Nephron progenitor cell (in vitro differentiated cells): ENCODE measurements around the gene DCUN1D2.

Experiments
- DNase-seq: peaks from one replicate; pipeline ENCODE4 v3.0.0; 2021
- H3K27ac Mint-ChIP-seq: 2 replicates; pipeline ENCODE4 v1.8.0; 2021; ENCODE audit warnings: mild to moderate bottlenecking, moderate library complexity, mixed read lengths
- H3K27me3 Mint-ChIP-seq: 2 replicates; pipeline ENCODE4 v1.8.0; 2021; ENCODE audit warnings: mild to moderate bottlenecking, low read depth, mixed read lengths; ENCODE audit not compliant: poor library complexity
- H3K36me3 Mint-ChIP-seq: 2 replicates; pipeline ENCODE4 v1.8.0; 2021; ENCODE audit warnings: low read depth, mixed read lengths
- H3K4me1 Mint-ChIP-seq: 2 replicates; pipeline ENCODE4 v1.8.0; 2021; ENCODE audit warnings: mixed read lengths
- H3K4me3 Mint-ChIP-seq: 2 replicates; pipeline ENCODE4 v1.8.0; 2021; ENCODE audit warnings: mild to moderate bottlenecking, moderate library complexity, mixed read lengths
- H3K9me3 Mint-ChIP-seq: 2 replicates; pipeline ENCODE4 v1.8.0; 2021; ENCODE audit warnings: mild to moderate bottlenecking, moderate library complexity, mixed read lengths
- CTCF ChIP-seq: fragments of 200-600 bp; sonication (generic); IDR thresholded peaks from 2 replicates; pipeline ENCODE4 v1.5.0; 2021; ENCODE audit warnings: antibody characterized with exemption

The DCUN1D2 gene

DNA sequence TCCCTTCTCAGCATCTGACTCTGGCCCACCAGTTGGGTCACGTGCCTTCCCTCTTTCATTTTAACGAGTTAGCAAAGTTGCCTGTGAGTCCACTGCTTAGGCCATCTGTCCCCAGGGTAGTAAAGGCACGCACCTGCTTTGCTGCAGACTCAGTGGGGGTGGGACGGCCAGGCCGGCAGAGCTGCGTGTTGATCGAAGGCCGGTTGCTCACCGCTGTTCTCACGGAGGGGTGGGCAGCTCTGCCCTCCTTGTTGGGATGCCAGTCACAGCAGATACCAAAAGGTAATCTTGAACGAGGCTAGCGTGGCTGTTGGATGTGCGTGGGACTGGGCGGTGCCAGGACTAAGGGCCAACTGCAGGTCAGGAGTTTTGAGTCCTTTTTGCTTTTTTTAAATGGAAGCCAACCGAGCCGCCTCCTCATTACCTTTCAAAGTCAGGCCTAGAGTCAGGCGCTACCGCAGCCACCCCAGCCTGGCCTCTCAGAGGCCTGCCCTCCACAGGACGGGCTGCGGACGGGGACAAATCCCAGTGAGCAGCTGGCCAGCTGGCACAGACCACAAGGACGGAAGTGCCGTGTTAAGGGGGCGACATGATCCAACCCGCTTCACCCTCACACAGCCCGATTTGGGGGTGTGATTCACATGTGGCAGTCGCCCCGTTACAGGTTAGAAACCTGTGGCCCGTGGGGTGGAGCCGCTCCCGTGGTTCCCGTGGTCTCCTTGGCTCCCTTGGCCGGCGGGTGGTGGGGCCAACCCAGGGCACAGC, 57.8 kb downstream of the DCUN1D2 start:
- peaks cover 9% of the 10 kb centered on the region for H3K36me3 Mint-ChIP-seq
- H3K27ac Mint-ChIP-seq = no peak overlapping the region
- H3K4me3 Mint-ChIP-seq = no peak overlapping the region
- no peak for TF ChIP-seq CTCF
- H3K27me3 Mint-ChIP-seq = no peaks in the 10 kb centered on the region
- peaks cover 11% of the 10 kb centered on the region for H3K4me1 Mint-ChIP-seq
- no peak for DNase-seq
- no peaks in the 10 kb centered on the region for H3K9me3 Mint-ChIP-seq

DNA sequence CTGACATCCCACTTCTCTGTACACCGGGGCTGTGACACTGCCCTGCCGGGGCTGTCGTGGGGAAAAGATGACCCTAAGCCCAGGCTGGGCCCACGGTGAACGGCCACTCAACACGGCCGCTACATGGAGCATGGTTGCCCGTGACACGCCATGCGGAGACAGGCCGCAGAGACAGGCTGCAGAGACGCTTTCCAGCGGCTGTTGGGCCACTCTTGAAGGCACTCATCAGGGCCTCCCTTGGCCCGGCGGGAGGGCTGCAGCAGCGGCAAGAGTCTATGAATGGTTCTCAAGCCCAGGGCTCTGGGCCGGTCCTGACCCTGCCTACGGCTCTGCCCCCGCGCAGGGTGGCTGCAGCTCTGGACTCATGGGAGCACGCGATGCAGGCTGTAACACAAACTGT, 59.3 kb downstream of the DCUN1D2 start:
- no peak overlapping the region for H3K4me3 Mint-ChIP-seq
- H3K27me3 Mint-ChIP-seq = no peaks in the 10 kb centered on the region
- H3K4me1 Mint-ChIP-seq = peaks cover 17% of the 10 kb centered on the region
- peaks cover 4% of the 10 kb centered on the region for H3K36me3 Mint-ChIP-seq
- no peaks in the 10 kb centered on the region for H3K9me3 Mint-ChIP-seq
- no peak for TF ChIP-seq CTCF
- no peak for DNase-seq
- no peak overlapping the region for H3K27ac Mint-ChIP-seq

GRCh38 chr13:113430378-113431110, 60.0 kb downstream of the DCUN1D2 start:
- Mint-ChIP-seq H3K36me3 (peaks cover 4% of the 10 kb centered on the region), H3K27ac (no peak overlapping the region), H3K4me1 (peaks cover 17% of the 10 kb centered on the region), H3K4me3 (no peak overlapping the region), H3K27me3 (no peaks in the 10 kb centered on the region), H3K9me3 (no peaks in the 10 kb centered on the region)
- TF ChIP-seq CTCF = no peak
- DNase-seq = no peak

GRCh38 chr13:113429608-113429985, 60.9 kb downstream of the DCUN1D2 start:
- no peak for DNase-seq
- Mint-ChIP-seq H3K36me3 (peaks cover 4% of the 10 kb centered on the region), H3K27me3 (no peaks in the 10 kb centered on the region), H3K9me3 (no peaks in the 10 kb centered on the region), H3K4me3 (no peak overlapping the region), H3K27ac (peak overlapping the region; percentile 80), H3K4me1 (peaks cover 17% of the 10 kb centered on the region)
- TF ChIP-seq CTCF = no peak

- Mint-ChIP-seq H3K4me1 (peaks cover 17% of the 10 kb centered on the region), H3K27me3 (no peaks in the 10 kb centered on the region), H3K9me3 (no peaks in the 10 kb centered on the region), H3K4me3 (no peak overlapping the region), H3K27ac (peak overlapping the region; percentile 80), H3K36me3 (peaks cover 4% of the 10 kb centered on the region)
- no peak for DNase-seq
- no peak for TF ChIP-seq CTCF
These were observed 61.5 kb downstream of the DCUN1D2 start for GRCh38 chr13:113428871-113429607.
